NT2/D1 (cell line): ENCODE results near the gene SNRPA1.
A peak's percentile ranks its signal among the peaks of the same experiment; 100 is the strongest.
"Not testable (repeated sequence)": the region's sequence is repeated elsewhere in the genome, so short reads cannot be mapped to it uniquely, and the experiment has no call there.

Experiments
- DNase-seq: peaks from one replicate; pipeline ENCODE4 v3.0.0-alpha.2; 2011; ENCODE audit warnings: low read depth, low spot score
- H3K27me3 ChIP-seq: 2 replicates; pipeline ENCODE4 v1.6.0; 2011; ENCODE audit warnings: mild to moderate bottlenecking; ENCODE audit not compliant: insufficient read length, insufficient read depth
- H3K36me3 ChIP-seq: 2 replicates; pipeline ENCODE4 v1.6.1; 2011; ENCODE audit warnings: mild to moderate bottlenecking, low read length, mixed read lengths; ENCODE audit not compliant: insufficient read depth, insufficient read length
- H3K4me1 ChIP-seq: 2 replicates; pipeline ENCODE4 v1.5.1; 2011; ENCODE audit not compliant: insufficient read depth, insufficient read length
- H3K4me3 ChIP-seq: 2 replicates; pipeline ENCODE4 v1.5.1; 2011; ENCODE audit warnings: low read depth; ENCODE audit not compliant: insufficient read length
- H3K9ac ChIP-seq: 2 replicates; pipeline ENCODE4 v1.6.0; 2011; ENCODE audit warnings: low read depth; ENCODE audit not compliant: insufficient read length
- H3K9me3 ChIP-seq: 2 replicates; pipeline ENCODE4 v1.5.1; 2011; ENCODE audit warnings: mild to moderate bottlenecking, low read length; ENCODE audit not compliant: insufficient read depth
- SUZ12 ChIP-seq: IDR thresholded peaks from 2 replicates; pipeline ENCODE4 v1.6.1; 2011; ENCODE audit not compliant: insufficient read length, insufficient read depth; ENCODE audit errors: extremely low read depth
- YY1 ChIP-seq: IDR thresholded peaks from 2 replicates; pipeline ENCODE4 v1.6.1; 2011; ENCODE audit not compliant: insufficient read length, insufficient read depth
- ZNF274 ChIP-seq: IDR thresholded peaks from 2 replicates; pipeline ENCODE4 v1.6.1; 2011; ENCODE audit warnings: mild to moderate bottlenecking, low read depth, low read length

The SNRPA1 gene

GRCh38 chr15:101294731-101295606, at the start of gene SNRPA1:
SNRPA1 (minus strand) TSS chr15:101295248; CDS start chr15:101295178, 70 bp downstream.
- peak; percentile 95 for DNase-seq
- Histone ChIP-seq H3K9me3 (no peaks in the 10 kb centered on the region), H3K4me3 (peak within 1 kb of the TSS; percentile 87), H3K4me1 (peaks cover 5% of the 10 kb centered on the region), H3K9ac (peak within 1 kb of the TSS; percentile 91), H3K36me3 (peaks cover 33% of the 10 kb centered on the region), H3K27me3 (no peaks in the 10 kb centered on the region)
- TF ChIP-seq ZNF274, result no peak
- TF ChIP-seq SUZ12, result no peak
- no peak for TF ChIP-seq YY1

DNA sequence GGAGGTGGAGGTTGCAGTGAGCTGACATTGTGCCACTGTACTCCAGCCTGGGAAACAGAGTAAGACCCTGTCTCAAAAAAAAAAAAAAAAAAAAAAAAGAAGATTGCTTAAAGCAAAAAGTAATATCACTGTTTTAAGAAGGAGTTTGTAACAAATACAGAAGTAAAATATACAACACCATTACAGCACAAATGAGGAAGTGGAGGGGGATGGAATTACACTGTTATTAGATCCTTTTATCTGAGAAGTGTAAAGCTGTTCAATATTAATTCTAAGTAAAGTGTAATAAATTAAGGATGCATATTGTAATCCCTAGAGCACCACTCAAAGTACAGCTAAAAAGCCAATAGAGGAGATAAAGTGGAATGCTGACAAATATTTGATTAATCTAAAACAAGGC, 47.0 kb upstream of the SNRPA1 start:
- H3K36me3 ChIP-seq, result no peaks in the 10 kb centered on the region
- DNase-seq, result no peak
- H3K9me3 ChIP-seq, result no peaks in the 10 kb centered on the region

DNA sequence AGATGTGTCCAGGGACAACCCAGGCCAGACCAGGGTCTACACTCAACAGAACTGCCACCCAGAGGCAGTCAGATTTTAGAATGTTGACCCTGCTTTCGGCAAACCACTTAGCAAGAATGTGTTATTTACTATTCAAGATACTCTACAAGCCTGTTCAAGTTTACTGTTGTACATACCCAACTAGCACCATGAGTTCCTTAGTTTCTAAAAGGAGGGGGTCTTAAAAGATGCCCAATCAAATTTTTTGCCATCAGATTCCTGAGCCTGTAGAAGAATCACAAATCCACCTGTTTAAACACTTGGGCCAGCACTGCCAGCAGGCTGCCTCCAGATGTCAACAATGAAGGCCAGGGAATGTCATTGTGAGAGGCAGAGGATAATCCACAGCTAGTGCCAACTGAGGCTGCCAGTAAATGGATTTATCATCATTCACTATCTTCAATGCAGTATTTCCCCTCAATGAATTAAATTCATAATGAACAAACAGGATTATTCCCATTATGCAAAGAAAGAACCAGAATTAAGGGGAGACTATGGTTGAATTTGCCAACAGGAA, 43.5 kb upstream of the SNRPA1 start:
- no peak for TF ChIP-seq YY1
- TF ChIP-seq SUZ12, result no peak
- no peak for TF ChIP-seq ZNF274

More for the DNA sequence above, 47.0 kb upstream of the SNRPA1 start:
- no peaks in the 10 kb centered on the region for H3K4me1 ChIP-seq
- no peak overlapping the region for H3K4me3 ChIP-seq
- no peak for TF ChIP-seq SUZ12
- no peak for TF ChIP-seq YY1
- no peak for TF ChIP-seq ZNF274
- no peaks in the 10 kb centered on the region for H3K27me3 ChIP-seq
- H3K9ac ChIP-seq, result no peak overlapping the region

GRCh38 chr15:101337976-101338375, 42.9 kb upstream of the SNRPA1 start:
- Histone ChIP-seq H3K9me3 (no peaks in the 10 kb centered on the region; the same call in 1 of the 2 replicates), H3K4me1 (no peaks in the 10 kb centered on the region), H3K4me3 (no peak overlapping the region), H3K27me3 (no peaks in the 10 kb centered on the region), H3K9ac (no peak overlapping the region), H3K36me3 (no peaks in the 10 kb centered on the region)
- TF ChIP-seq SUZ12 (no peak), ZNF274 (no peak), YY1 (no peak)
- no peak for DNase-seq

More for the DNA sequence above, 43.5 kb upstream of the SNRPA1 start:
- no peak for DNase-seq
- no peaks in the 10 kb centered on the region; the same call in 1 of the 2 replicates for H3K9me3 ChIP-seq
- no peaks in the 10 kb centered on the region for H3K27me3 ChIP-seq
- no peaks in the 10 kb centered on the region for H3K36me3 ChIP-seq
- no peaks in the 10 kb centered on the region for H3K4me1 ChIP-seq
- H3K9ac ChIP-seq, result no peak overlapping the region
- no peak overlapping the region for H3K4me3 ChIP-seq

DNA sequence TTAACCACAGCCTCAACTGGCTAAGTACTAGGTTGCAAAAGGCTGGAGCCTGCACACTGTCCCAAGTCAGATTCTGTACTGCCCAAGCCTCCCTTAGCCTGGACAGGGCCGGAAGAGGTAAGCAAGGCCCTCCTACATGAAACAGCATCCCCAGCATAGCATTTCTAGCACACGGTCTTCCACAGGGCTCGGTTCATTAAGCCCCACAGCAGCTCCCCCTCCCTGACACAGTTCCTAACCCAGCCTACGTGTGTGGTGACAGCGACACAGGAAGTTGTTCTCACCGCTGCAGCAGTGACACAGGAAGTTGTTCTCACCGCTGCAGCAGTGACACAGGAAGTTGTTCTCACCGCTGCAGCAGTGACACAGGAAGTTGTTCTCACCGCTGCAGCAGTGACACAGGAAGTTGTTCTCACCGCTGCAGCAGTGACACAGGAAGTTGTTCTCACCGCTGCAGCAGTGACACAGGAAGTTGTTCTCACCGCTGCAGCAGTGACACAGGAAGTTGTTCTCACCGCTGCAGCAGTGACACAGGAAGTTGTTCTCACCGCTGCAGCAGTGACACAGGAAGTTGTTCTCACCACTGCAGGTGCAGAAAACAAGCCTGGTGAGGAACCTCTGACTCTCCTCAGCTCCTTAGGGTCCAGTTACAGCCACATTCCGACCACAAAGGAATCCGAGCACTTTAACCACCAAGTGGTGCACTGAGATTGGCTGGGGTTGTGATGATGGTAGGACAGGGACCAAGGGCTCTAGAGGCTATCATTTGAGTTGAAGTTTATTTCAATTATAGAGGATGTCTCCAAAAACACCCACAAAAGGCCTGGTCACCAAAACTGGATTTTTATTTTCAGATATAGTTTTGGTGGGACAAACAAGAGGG, 39.1 kb upstream of the SNRPA1 start:
- DNase-seq, result peak; percentile 33
- peak overlapping the region; percentile 33 for H3K4me3 ChIP-seq
- H3K9ac ChIP-seq, H3K27me3 ChIP-seq, H3K9me3 ChIP-seq, H3K36me3 ChIP-seq, H3K4me1 ChIP-seq: not testable (repeated sequence)

DNA sequence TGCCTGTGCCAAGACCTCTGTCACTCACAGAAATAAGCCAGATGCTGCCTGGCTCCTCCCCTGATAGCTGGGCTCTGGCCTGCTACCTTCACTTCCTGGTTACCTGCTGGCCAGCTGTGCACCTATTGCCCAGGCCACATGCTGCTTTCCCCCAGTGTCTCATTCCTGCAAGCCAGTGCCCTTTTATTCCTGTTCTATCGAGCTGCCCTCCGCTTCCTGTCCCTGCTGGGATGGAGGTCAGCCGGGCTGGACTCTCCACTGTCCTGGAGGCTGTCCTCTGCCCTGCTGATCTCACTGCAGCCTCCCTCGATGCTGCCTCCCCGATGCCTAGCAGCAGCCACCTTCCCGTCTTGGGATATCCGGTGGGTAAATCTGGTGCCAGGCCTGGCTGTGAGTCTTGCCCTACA, 37.0 kb upstream of the SNRPA1 start:
- Histone ChIP-seq H3K9me3 (no peaks in the 10 kb centered on the region; the same call in 1 of the 2 replicates), H3K4me1 (peaks cover 2% of the 10 kb centered on the region), H3K4me3 (no peak overlapping the region), H3K36me3 (no peaks in the 10 kb centered on the region), H3K27me3 (no peaks in the 10 kb centered on the region), H3K9ac (no peak overlapping the region)
- DNase-seq, result no peak
- TF ChIP-seq ZNF274 (no peak), SUZ12 (no peak)
